ENCODE data around the gene C9orf50.

Gene C9orf50

GRCh38 chr9:129631674-129632129 lies 10.8 kb upstream of the C9orf50 start:
- no peak for DNase-seq (ENCODE audit: low read depth)

DNA sequence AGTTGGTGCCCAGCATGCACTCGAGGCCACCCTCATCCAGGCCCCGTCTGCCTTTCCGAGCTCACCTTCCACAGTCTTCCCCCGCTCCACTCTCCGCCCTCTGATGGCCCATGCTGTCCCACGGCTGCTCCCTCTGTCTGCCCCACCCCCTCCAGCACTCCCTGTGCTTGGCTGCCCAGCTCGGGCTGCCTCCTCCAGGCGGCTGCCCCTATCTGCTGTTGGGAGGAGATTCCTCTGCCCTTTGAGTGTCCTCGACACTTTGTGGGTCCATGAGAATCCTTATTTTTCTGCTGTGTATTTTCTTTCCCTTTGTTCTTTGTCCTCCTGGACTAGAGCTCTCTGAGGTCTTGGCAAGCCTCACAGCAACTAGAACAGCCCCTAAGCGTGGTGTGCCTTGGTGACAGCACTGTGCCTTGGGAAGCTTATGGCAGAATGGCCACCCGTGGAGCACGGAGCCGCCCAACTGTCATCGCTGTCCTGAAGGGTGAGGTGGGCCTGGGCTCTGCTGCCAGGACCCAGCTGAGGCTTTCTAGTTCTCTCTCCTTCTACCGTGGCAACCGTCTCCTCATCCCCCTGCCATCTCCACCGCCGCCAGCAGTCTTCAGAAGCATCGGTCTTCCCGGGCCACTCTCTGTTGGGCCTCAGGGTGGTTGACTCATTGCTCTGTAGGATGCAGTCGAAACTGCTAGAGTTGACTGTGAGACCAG lies 10.2 kb upstream of the C9orf50 start:
- DNase-seq (ENCODE audit: low read depth): no peak

DNA sequence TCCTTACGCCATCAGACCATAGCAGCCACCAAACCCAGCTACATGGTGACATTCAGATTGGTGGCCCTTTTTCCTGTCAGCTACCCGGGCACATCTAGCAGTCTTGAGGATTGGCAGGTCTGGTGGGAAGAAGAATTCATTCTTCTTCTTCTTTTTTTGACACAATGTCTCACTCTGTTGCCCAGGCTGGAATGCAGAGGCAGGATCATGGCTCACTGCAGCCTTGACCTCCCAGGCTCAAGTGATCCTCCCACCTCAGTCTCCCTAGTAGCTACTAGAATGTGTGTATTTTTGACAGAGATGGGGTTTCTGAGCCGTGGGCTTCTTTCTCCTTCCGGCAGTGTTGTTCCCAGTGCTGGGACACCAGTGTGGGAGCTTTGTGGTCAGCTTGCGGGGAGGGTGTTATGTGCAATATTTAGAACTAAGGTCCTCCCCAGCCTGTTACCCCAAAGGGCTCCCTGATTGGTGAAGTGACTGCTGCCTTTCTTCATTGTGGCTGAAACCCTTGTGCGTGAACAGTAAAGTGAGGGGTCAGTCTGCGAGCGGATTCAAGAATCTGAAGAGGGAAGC lies 8.4 kb upstream of the C9orf50 start:
- no peak for DNase-seq (ENCODE audit: low read depth)

DNA sequence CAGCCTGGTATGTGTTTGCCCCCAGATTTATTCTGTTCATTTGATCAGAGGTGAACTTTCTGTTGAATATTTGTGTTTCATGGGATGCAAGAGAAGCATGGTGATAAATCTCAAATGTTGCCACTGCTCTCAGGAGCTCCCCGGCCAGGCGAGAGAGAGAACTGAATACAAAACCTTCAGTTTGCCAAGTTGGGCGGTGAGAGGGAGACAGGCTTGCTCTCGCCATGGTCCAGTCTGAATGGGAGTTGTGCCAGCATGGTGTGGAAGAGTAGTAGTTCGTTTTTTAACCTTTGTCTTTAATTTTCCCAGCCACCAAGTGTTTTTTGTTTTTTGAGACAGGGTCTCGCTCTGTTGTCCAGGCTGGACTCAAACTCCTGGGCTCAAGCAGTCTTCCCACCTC lies 7.8 kb upstream of the C9orf50 start:
- no peak for DNase-seq (ENCODE audit: low read depth)

DNA sequence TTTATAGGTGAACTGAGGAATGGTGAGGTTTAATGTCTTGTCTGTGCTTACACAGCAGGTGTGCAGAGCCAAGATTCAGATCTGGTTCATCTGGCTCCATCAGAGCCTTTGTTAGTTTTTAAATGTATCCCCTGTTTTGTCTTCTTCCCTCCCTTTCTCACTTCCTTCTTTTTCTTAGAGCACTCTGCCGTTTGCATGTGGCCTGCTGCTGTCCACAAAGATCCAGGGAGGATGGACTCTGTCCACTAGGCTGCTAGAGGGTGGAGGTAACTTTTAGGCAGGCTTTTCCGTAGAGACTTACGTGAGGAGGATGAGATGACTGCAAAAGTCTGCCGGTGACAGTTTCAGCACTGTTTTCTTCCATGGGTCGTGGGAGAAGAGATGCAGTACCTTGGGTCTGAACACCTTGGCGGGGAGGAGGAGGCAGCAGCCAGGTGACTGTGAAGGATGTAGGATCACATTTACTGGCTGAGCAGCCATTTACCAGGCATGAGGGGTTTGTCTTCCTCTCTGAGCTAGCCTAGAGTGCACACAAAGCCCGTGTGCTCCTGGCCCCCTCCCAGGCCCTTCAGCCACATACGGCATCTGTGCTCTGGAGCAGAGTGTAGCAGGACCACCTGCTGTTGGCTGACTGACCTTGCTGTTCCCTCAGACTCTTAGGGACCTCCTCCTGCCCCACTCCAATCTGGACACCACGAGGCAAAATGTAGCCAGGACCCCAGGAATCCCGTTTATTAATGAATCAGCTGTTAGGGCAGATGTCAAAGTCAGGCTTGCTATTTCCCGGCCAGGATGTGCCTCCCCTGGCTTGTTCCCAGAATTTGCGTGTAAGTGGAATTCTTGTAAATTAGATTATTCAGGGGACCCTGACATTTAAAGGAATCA lies 6.9 kb upstream of the C9orf50 start:
- no peak for DNase-seq (ENCODE audit: low read depth)

GRCh38 chr9:129626625-129627284 lies 5.9 kb upstream of the C9orf50 start:
- no peak for DNase-seq (ENCODE audit: low read depth)

DNA sequence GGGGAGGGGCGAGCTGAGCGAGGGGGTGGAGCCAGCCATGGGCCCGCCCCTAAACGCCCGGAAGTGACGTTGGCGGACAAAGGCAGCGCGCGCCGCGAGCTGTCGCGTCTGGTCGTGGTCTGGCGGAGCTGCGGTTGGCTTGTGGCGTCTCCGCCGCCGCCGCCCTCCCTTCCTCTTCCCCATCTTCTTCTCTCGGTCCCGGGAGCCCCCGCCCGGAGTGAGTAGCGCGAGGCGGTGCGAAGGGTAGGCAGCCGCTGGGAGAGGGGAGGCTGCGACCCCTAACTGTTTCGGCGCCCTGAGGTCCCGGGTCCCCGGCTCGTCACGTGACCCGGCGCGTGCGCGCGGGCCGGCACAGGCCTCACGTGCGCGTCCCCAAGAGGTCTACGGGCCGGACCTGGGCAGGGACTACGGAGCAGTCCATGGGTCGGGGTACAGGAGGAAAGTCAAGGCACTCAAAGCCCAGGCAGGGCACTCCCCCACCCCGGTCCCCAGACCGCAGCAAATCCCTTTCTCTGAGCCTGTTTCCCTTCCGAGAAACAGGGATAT lies 5.3 kb upstream of the C9orf50 start, which contains the start of gene NTMT1:
Gene NTMT1 (plus strand): TSS at position 85 of the 546 bp plus-strand sequence. CDS start 6,541 bp downstream, outside the sequence.
- peak; percentile 91 for DNase-seq (ENCODE audit: low read depth)

- no peak for DNase-seq (ENCODE audit: low read depth)
These were observed 4.0 kb upstream of the C9orf50 start for GRCh38 chr9:129624947-129625346.

DNA sequence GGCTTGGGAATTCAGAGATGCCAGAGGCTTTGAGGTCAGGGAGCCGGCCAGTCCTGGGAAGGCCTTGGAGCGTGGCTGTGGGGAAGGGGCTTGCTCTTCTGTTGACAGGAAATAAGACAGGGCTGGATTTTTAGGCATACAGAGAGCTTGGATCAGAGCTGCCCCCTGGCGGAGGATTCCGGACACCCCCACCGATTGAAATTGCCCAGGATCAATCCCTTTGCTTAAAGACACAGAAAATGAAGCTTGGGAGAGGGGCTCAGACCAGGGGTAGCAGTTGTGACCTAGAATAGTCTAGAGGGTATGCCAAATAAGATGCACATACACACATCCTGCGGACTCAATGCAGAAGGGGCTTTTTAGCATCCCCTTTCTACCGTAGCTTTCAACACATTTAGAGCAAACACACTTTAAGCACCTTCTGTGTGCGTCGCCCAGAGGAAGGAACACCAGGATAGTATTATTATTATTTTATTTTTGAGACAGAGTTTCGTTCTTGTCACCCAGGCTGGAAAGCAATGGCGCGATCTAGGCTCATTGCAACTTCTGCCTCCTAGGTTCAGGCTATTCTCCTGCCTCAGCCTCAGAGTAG lies 3.4 kb upstream of the C9orf50 start:
- peak; percentile 62 for DNase-seq (ENCODE audit: low read depth)

DNA sequence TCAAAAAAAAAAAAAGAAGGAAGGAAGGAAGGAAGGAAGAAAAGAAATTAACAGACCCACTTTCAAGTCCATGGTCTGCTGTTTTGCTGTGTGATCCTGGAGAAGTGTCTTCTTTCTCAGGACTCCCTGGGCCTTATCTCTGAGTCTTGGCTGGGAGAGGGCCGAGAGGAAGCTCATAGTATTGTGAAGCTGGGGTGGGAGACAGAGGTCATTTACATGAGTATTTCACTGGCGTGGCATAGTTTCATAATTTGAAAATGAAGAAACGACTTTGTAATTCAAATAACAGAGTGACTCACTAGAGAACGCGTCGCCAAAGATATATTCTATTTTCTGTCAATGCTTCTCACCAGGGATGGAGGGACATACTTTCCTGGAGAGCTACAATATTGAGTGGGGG lies 2.4 kb upstream of the C9orf50 start:
- DNase-seq (ENCODE audit: low read depth): no peak

- DNase-seq (ENCODE audit: low read depth): no peak
These were observed 873 bp downstream of the C9orf50 start for GRCh38 chr9:129619787-129620668.

- no peak for DNase-seq (ENCODE audit: low read depth)
These were observed 3.7 kb downstream of the C9orf50 start for GRCh38 chr9:129617167-129617566.

DNA sequence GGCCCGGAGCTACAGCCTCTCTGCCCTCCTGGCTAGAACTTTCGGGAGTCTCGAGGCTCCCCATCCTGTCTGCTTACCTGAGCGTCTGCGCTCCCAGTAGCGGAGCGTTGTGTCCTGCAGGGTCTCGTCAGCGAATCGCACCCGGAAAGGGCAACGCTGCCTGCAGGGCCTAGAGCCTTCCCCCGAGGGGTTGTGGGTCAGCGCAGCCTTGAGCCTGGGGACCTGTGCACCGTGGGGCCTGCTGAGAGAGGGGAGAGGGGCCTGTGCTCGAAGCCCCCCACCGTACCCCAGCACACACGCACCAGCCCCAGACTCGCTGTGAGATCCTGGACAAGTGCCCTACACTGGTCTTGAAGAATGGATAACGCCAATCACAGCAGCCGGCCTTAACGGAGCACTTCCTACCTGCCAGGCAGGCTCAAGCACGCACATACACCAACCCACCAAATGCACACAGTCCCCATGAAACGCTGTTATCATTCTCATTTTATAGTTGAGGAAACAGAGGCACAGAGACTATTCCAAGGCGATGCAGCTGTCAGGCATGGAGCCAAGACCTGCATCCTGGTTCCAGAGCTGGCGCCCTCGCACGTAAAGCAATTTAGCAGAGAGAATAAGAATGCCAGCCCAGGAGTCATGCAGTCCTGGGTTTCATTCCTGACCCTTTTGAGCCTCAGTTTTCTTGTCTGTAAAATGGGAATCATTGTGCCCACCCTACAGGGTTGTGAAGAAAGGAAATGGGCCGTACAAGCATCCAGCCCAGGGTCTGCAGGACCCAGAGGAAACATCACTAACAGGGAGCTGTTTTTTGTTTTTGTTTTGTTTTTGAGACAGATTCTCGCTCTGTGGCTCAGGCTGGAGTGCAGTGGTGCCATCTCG lies 5.3 kb downstream of the C9orf50 start:
- DNase-seq (ENCODE audit: low read depth): no peak

DNA sequence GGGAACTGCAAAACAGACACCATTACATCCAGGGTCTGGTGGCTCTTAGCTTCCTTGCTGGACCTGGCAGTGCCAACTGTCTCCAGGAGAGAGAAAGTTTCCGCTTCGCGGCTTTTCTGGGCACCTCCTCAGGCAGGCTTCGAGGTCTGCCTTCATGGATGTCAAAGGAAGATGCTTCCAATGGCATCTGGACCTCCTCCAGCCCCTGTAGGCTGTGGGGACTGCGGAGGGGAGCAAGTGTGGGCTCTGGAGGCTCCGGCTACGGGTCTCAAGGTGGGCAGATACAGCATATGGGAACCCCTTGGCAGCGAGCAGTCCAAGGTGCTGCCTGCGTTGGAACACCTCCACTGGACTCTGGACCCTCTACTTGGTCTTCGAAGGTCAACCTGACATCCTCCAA lies 6.0 kb downstream of the C9orf50 start:
- no peak for DNase-seq (ENCODE audit: low read depth)

DNA sequence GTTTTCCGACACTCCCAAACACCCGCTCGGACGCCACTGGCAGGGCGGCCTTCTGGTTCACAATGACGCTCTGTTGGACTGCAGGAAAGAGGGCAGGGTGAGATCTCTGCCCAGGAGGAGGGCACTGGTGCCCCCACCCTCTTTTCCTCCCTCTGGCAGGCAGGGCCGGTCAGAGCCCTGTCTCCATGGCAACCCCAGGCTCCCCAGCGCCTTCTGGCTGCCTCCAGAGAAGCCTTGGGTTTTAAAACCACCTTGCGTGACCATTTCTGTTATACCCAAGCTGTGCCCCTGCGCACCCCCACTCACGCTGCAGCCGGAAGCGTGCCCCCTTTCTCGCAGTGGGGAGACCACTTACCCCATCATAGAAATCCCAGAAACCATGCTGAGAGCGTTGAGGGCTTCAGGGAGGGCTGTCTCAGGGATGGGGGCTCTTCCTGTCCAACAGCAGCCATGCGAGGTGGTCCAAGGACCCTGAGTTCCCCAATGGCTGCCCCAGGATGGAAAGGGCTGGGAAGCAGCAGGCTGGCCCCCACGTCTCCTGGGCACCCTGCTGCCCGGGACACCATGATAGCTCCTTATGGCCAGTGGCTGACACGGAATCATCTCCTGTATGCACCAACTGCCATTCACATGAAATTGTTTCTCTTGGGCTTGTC lies 7.3 kb downstream of the C9orf50 start:
- no peak for DNase-seq (ENCODE audit: low read depth)

DNA sequence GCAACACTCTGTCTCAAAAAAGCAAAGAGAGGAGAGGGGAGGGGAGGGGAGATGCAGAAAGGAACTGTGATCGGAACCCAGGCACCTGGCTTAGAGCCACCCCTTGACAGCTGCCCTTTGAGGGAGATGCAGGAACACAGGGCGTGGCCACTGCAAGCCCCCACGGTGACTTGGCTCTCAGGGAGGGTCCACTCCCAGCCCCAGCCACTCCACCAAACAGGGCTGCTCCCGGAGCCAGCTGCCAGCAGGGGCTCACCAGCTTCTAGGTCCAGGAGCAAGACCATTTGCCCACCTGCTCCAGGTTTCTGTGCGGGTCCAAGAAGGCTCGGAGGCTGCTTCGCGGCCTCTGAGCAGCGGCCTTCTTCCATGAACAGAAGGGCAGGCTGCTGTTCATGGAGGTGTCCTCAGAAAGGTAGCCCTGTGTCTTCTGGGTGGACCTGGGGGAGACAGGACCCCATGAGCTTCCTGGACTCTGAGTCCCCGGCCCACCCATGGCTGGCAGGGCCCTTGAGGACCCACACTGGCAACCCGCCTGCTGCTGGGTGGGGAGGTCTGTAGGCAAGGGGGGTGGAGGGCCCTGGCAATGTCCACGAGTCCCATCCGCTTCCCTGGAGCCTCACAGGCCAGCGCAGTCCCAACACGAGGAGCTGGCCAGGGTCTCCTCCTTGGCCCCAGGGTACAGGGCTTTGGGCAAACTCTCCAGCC lies 7.9 kb downstream of the C9orf50 start:
- DNase-seq (ENCODE audit: low read depth): no peak

GRCh38 chr9:129612123-129612522 lies 8.8 kb downstream of the C9orf50 start:
- no peak for DNase-seq (ENCODE audit: low read depth)

DNA sequence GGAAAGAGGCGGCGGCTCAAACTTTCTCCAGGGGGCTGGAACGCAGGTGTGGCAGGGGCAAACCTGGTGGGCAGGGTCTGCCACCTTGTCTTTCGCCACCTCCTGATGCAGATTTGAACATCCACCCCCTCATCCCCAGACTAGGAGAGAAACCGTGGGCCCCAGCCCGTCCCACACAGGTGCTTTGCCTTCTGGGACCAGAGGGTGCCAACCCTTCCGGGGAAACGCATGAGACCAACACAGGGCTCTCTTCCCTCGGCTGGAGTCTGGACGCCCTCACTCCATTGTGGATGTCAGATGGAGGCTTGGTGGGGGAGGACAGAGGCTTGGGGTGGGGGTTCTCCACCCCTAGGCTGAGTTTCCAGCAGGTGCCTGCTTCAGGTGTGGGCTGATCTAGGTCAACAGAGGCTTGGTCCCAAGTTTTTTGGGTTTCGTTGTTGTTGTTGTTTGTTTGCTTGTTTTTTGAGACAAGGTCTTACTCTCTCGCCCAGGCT lies 9.5 kb downstream of the C9orf50 start:
- no peak for DNase-seq (ENCODE audit: low read depth)

All from activated T-cell treated with anti-CD3 and anti-CD28 coated beads for 24 hours (primary cell).